NT2/D1 (cell line): ENCODE data around the gene ACSL6.

ENCODE experiments used
- SUZ12 ChIP-seq: IDR thresholded peaks from 2 replicates; pipeline ENCODE4 v1.6.1; 2011; ENCODE audit not compliant: insufficient read length, insufficient read depth; ENCODE audit errors: extremely low read depth
- YY1 ChIP-seq: IDR thresholded peaks from 2 replicates; pipeline ENCODE4 v1.6.1; 2011; ENCODE audit not compliant: insufficient read length, insufficient read depth
- ZNF274 ChIP-seq: IDR thresholded peaks from 2 replicates; pipeline ENCODE4 v1.6.1; 2011; ENCODE audit warnings: mild to moderate bottlenecking, low read depth, low read length

DNA sequence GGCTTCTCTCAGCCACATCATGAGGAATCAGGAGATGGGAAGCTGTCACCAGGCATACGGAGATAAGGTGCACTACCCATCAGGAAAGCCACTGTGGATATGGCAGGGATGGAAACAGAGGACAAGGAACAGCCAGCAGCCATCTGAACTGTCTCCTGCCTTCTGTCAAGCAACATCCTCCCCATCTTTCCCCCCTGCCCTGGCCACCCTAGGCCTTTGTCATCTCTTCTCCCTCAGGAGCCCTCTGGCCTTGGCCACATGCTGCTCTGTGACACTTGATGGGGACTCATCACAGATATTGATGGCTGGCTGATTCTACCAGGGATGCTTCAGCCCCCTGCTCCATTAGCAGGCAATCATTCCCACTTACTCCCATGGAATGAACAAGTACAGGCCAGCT is 44.9 kb downstream of the ACSL6 start:
- TF ChIP-seq ZNF274 = no peak
- TF ChIP-seq YY1 = no peak
- no peak for TF ChIP-seq SUZ12
